ENCODE data around the gene RHBDD1. TPM values are rescaled to one million over a fixed set of nuclear protein-coding genes. Genes with fewer than 3 reads are reported as not detected.

Gene RHBDD1
- total and polyA plus RNA-seq, 4 donors = 4.8 to 66.4 (median 24.7) TPM

- TF ChIP-seq CTCF (IDR thresholded peaks at IDR 0.05; ENCODE audit: control extremely low read depth, extremely low read depth) = no peak
- ATAC-seq (ENCODE audit: insufficient read depth, low FRiP score) = no peak
- no peak for DNase-seq
- WGBS, 2 donors = 91 to 93% methylated on average over 7 of the region's 7 CpGs
- Histone ChIP-seq H3K36me3 (ENCODE audit: control insufficient read depth in 4 of 4, insufficient read depth in 4 of 4, low read length in 4 of 4) (no peaks in the 10 kb centered on the region), H3K9ac (ENCODE audit: insufficient read depth in 1 of 2, low read length in 2 of 2) (no peak overlapping the region), H3K4me3 (no peak overlapping the region), H3K4me1 (ENCODE audit: control insufficient read depth in 5 of 5, insufficient read depth in 5 of 5, low read length in 5 of 5) (peaks cover 0 to 24% (median 7%) of the 10 kb centered on the region in 5 donors), H3K9me3 (ENCODE audit: control insufficient read depth in 4 of 4, insufficient read depth in 3 of 4, low read length in 3 of 4) (no peaks in the 10 kb centered on the region), H3K27me3 (ENCODE audit: control insufficient read depth in 3 of 3, insufficient read depth in 3 of 3, low read length in 2 of 3) (no peaks in the 10 kb centered on the region), H3K27ac (ENCODE audit: low read depth in 1 of 2, low read length in 1 of 2) (no peak overlapping the region)
Observed at GRCh38 chr2:226837334-226837733, 1.5 kb downstream of the RHBDD1 start.

- no peak for TF ChIP-seq CTCF (IDR thresholded peaks at IDR 0.05; ENCODE audit: control extremely low read depth, extremely low read depth)
- H3K9ac ChIP-seq (ENCODE audit: insufficient read depth in 1 of 2, low read length in 2 of 2) = no peak overlapping the region
Observed at GRCh38 chr2:226837787-226838603, 2.1 kb downstream of the RHBDD1 start.

DNA sequence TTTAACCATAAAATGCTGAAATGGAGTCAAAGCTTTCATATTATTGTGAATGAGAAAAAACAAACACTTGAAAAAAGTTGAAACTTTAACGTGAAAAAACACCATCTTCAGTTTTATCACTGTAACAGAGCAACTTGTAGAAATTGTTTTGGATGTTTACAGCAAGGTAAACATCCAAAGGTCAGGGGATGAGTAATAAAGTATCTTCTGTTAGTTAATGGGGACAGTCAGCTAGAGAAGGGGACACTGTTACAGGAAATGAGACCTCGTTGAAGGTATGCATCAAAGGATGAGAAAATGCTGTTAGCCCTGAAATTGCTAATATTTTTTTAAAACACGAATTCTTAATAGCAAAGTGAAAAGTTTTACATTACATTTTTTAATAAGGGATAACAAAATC is 2.9 kb downstream of the RHBDD1 start:
- H3K4me1 ChIP-seq (ENCODE audit: control insufficient read depth in 5 of 5, insufficient read depth in 5 of 5, low read length in 5 of 5) = peaks cover 0 to 24% (median 7%) of the 10 kb centered on the region in 5 donors
- no peaks in the 10 kb centered on the region for H3K36me3 ChIP-seq (ENCODE audit: control insufficient read depth in 4 of 4, insufficient read depth in 4 of 4, low read length in 4 of 4)
- H3K4me3 ChIP-seq = no peak overlapping the region
- WGBS, 2 donors = 71 to 83% methylated on average over 3 of the region's 3 CpGs
- no peaks in the 10 kb centered on the region for H3K27me3 ChIP-seq (ENCODE audit: control insufficient read depth in 3 of 3, insufficient read depth in 3 of 3, low read length in 2 of 3)
- ATAC-seq (ENCODE audit: insufficient read depth, low FRiP score) (no peak), DNase-seq (no peak)
- no peaks in the 10 kb centered on the region for H3K9me3 ChIP-seq (ENCODE audit: control insufficient read depth in 4 of 4, insufficient read depth in 3 of 4, low read length in 3 of 4)
- H3K9ac ChIP-seq (ENCODE audit: insufficient read depth in 1 of 2, low read length in 2 of 2) = no peak overlapping the region
- no peak overlapping the region for H3K27ac ChIP-seq (ENCODE audit: low read depth in 1 of 2, low read length in 1 of 2)
- TF ChIP-seq CTCF (IDR thresholded peaks at IDR 0.05; ENCODE audit: control extremely low read depth, extremely low read depth) = no peak

More at GRCh38 chr2:226837787-226838603, 2.1 kb downstream of the RHBDD1 start:
- Histone ChIP-seq H3K9me3 (ENCODE audit: control insufficient read depth in 4 of 4, insufficient read depth in 3 of 4, low read length in 3 of 4) (no peaks in the 10 kb centered on the region), H3K27ac (ENCODE audit: low read depth in 1 of 2, low read length in 1 of 2) (no peak overlapping the region), H3K27me3 (ENCODE audit: control insufficient read depth in 3 of 3, insufficient read depth in 3 of 3, low read length in 2 of 3) (no peaks in the 10 kb centered on the region), H3K4me1 (ENCODE audit: control insufficient read depth in 5 of 5, insufficient read depth in 5 of 5, low read length in 5 of 5) (peaks cover 0 to 24% (median 7%) of the 10 kb centered on the region in 5 donors), H3K36me3 (ENCODE audit: control insufficient read depth in 4 of 4, insufficient read depth in 4 of 4, low read length in 4 of 4) (no peaks in the 10 kb centered on the region), H3K4me3 (no peak overlapping the region)
- no peak for DNase-seq
- ATAC-seq (ENCODE audit: insufficient read depth, low FRiP score) = no peak
- WGBS, 2 donors = 82 to 88% methylated on average over 12 of the region's 12 CpGs

Data from lung (tissue), 12 donors.